HCT116 (cell line): ENCODE results near the gene HYAL1. TPM values are rescaled to one million over a fixed set of nuclear protein-coding genes. Genes with fewer than 3 reads are reported as not detected.

Source experiments
- ATAC-seq: fragments of 200-7000 bp; cut with Tn5 transposase; 2 replicates; pipeline ENCODE4 v1.9.1; 2020; ENCODE audit warnings: mild to moderate bottlenecking, moderate library complexity
- BruUV-seq: library from RNA; stranded (reverse); fragments of 400-500 nt; replicated peaks from 2 replicates; lab custom pipeline; 2021; lab: Mats Ljungman, UMichigan
- CTCF ChIA-PET: fragments of 300-600 bp; sonication (Branson Sonifier 250); formaldehyde crosslinking; loops from one replicate; lab custom pipeline; 2021; ENCODE audit warnings: antibody characterized with exemption; lab: Charles Lee
- POLR2A ChIA-PET: fragments of 300-600, 350-600 bp; sonication (Branson Sonifier 250); formaldehyde crosslinking; loops from one replicate; lab custom pipeline; 2021; ENCODE audit warnings: antibody characterized with exemption; lab: Charles Lee
- RAD21 ChIA-PET, 2 experiments: fragments of 300-600 bp; sonication (Branson Sonifier 250); formaldehyde crosslinking; loops; one replicate each; lab custom pipeline; 2023; ENCODE audit warnings: low total read pairs in 2 of 2; ENCODE audit not compliant: uncharacterized antibody in 2 of 2, unreplicated experiment in 2 of 2, low non-redundant PET in 1 of 2; lab: Charles Lee
- DNase-seq: peaks from one replicate; pipeline ENCODE4 v3.0.0-alpha.2; 2010; ENCODE audit warnings: low read depth, low spot score
- H2AFZ ChIP-seq: fragments of 200-600 bp; shearing (Covaris generic), sonication (generic); 2 replicates; pipeline ENCODE4 v1.6.1; 2017; ENCODE audit warnings: low read depth, mixed run types, mixed read lengths, antibody characterized with exemption, low read length; ENCODE audit not compliant: poor library complexity, severe bottlenecking
- H3K27ac ChIP-seq: 2 replicates; pipeline ENCODE4 v1.5.1; 2012; ENCODE audit warnings: low read depth, low read length
- H3K27me3 ChIP-seq: fragments of 200-600 bp; sonication (generic); 2 replicates; pipeline ENCODE4 v1.6.1; 2016; ENCODE audit warnings: mixed run types, low read length, mixed read lengths; ENCODE audit not compliant: insufficient read depth
- H3K36me3 ChIP-seq, 2 experiments: fragments of 200-500 bp in 1 of 2; fragments of 200-600 bp in 1 of 2; sonication (Bioruptor generic) in 1 of 2; sonication (generic) in 1 of 2; 2 replicates each; pipeline versions ENCODE4 v1.5.1 to v1.6.1; 2014 to 2016; ENCODE audit warnings: low read length in 2 of 2, inconsistent platforms in 1 of 2, mixed read lengths in 1 of 2, mixed run types in 1 of 2; ENCODE audit not compliant: insufficient read depth in 2 of 2, control insufficient read depth in 1 of 2
- H3K4me1 ChIP-seq, 2 experiments: fragments of 200-600 bp in 1 of 2; sonication (generic) in 1 of 2; 2 replicates each; pipeline versions ENCODE4 v1.5.1 to v1.6.1; 2012 to 2017; ENCODE audit warnings: low read length in 2 of 2, inconsistent platforms in 1 of 2, mild to moderate bottlenecking in 1 of 2, mixed read lengths in 1 of 2, mixed run types in 1 of 2, moderate library complexity in 1 of 2; ENCODE audit not compliant: insufficient read depth in 2 of 2, control insufficient read depth in 1 of 2
- H3K4me2 ChIP-seq: fragments of 200-600 bp; sonication (generic); 2 replicates; pipeline ENCODE4 v1.6.1; 2017; ENCODE audit warnings: mixed run types, low read length, mixed read lengths
- H3K4me3 ChIP-seq, 2 experiments: fragments of 200-600 bp in 1 of 2; sonication (generic) in 1 of 2; replicated peaks in 1 of 2; 2 replicates each; pipeline ENCODE4 v1.5.1; 2011 to 2016; ENCODE audit warnings: low read length in 2 of 2, control low read depth in 1 of 2, low read depth in 1 of 2, mild to moderate bottlenecking in 1 of 2, mixed read lengths in 1 of 2, mixed run types in 1 of 2
- H3K79me2 ChIP-seq: fragments of 200-600 bp; sonication (generic); 2 replicates; pipeline ENCODE4 v1.6.1; 2017; ENCODE audit warnings: mild to moderate bottlenecking, mixed run types, low read length, moderate library complexity, mixed read lengths; ENCODE audit not compliant: insufficient read depth
- H3K9ac ChIP-seq: fragments of 200-600 bp; sonication (generic); 2 replicates; pipeline ENCODE4 v1.6.1; 2016; ENCODE audit warnings: low read length, mixed read lengths
- H3K9me2 ChIP-seq: fragments of 200-600 bp; sonication (generic), shearing (Covaris generic); 2 replicates; pipeline ENCODE4 v1.6.1; 2017; ENCODE audit warnings: mixed run types, mild to moderate bottlenecking, moderate library complexity; ENCODE audit not compliant: insufficient read depth
- H3K9me3 ChIP-seq, 2 experiments: fragments of 200-500 bp in 1 of 2; fragments of 200-600 bp in 1 of 2; sonication (Bioruptor generic) in 1 of 2; sonication (generic) in 1 of 2; 2 replicates each; pipeline ENCODE4 v1.6.1; 2014 to 2017; ENCODE audit warnings: low read length in 2 of 2, mixed read lengths in 2 of 2, inconsistent platforms in 1 of 2, low read depth in 1 of 2, mild to moderate bottlenecking in 1 of 2, mixed run types in 1 of 2, moderate library complexity in 1 of 2; ENCODE audit not compliant: control insufficient read depth in 1 of 2, insufficient read depth in 1 of 2
- H4K20me1 ChIP-seq: fragments of 200-600 bp; sonication (generic), shearing (Covaris generic); 2 replicates; pipeline ENCODE4 v1.6.1; 2017; ENCODE audit warnings: mixed run types, mild to moderate bottlenecking, moderate library complexity; ENCODE audit not compliant: insufficient read depth
- CBX3 ChIP-seq: IDR thresholded peaks from 2 replicates; pipeline ENCODE4 v1.6.1; 2012; ENCODE audit warnings: low read depth
- CEBPB ChIP-seq: IDR thresholded peaks from 2 replicates; pipeline ENCODE4 v1.6.1; 2012; ENCODE audit warnings: low read depth
- EGR1 ChIP-seq: IDR thresholded peaks from 2 replicates; pipeline ENCODE4 v1.6.1; 2012; ENCODE audit warnings: low read depth
- EZH2 ChIP-seq: fragments of 200-600 bp; sonication (generic); IDR thresholded peaks from 2 replicates; pipeline ENCODE4 v1.6.1; 2017; ENCODE audit warnings: antibody characterized with exemption, mixed run types
- JUND ChIP-seq: IDR thresholded peaks from 2 replicates; pipeline ENCODE4 v1.6.1; 2012
- POLR2A ChIP-seq: IDR thresholded peaks from 2 replicates; pipeline ENCODE4 v1.7.0; 2011; ENCODE audit warnings: borderline replicate concordance; ENCODE audit not compliant: insufficient read depth, insufficient read length; ENCODE audit errors: extremely low read depth
- POLR2AphosphoS5 ChIP-seq: IDR thresholded peaks from 2 replicates; pipeline ENCODE4 v1.6.1; 2011; ENCODE audit warnings: mild to moderate bottlenecking, low read depth, low read length, moderate library complexity
- RAD21 ChIP-seq: IDR thresholded peaks from 2 replicates; pipeline ENCODE4 v1.6.1; 2012; ENCODE audit warnings: low read depth, mild to moderate bottlenecking
- SP1 ChIP-seq: IDR thresholded peaks from 2 replicates; pipeline ENCODE4 v1.6.1; 2012; ENCODE audit warnings: low read depth
- SRF ChIP-seq: IDR thresholded peaks from 2 replicates; pipeline ENCODE4 v1.6.1; 2012; ENCODE audit warnings: low read depth
- ZFX ChIP-seq: fragments of 450-650 bp; IDR thresholded peaks from 2 replicates; pipeline ENCODE4 v1.6.1; 2017
- ZNF274 ChIP-seq: fragments of 200-500 bp; sonication (Bioruptor generic); IDR thresholded peaks from 2 replicates; pipeline ENCODE4 v1.6.1; 2014; ENCODE audit warnings: mild to moderate bottlenecking, low read depth, low read length, inconsistent platforms
- intact Hi-C: fragments of 100-400 bp; cut with micrococcal nuclease; formaldehyde crosslinking; loops from 2 replicates; pipeline ENCODE4 v1.10.0; 2022
- total RNA-seq: library from RNA; stranded (reverse); gene quantifications from one replicate; pipeline ENCODE4 v1.2.1, GENCODE V29; 2021; ENCODE audit not compliant: unreplicated experiment
- TF ChIP-seq, protein P1 (sequence below): IDR thresholded peaks from 2 replicates; pipeline ENCODE4 v1.6.1; 2012
- TF ChIP-seq, protein P2 (sequence below): IDR thresholded peaks from 2 replicates; pipeline ENCODE4 v1.6.1; 2012
- TF ChIP-seq, protein P3 (sequence below), 3 experiments: fragments of 200-600 bp in 1 of 3; sonication (generic) in 1 of 3; IDR thresholded peaks in 2 of 3; conservative IDR thresholded peaks in 1 of 3; 2 replicates each; pipeline ENCODE4 v1.5.1; 2012 to 2017; ENCODE audit warnings: low read depth in 2 of 3, low read length in 2 of 3, antibody characterized with exemption in 1 of 3, borderline replicate concordance in 1 of 3, control low read depth in 1 of 3, mild to moderate bottlenecking in 1 of 3, mixed read lengths in 1 of 3, mixed run types in 1 of 3, moderate library complexity in 1 of 3; ENCODE audit not compliant: insufficient read depth in 1 of 3
- TF ChIP-seq, protein P4 (sequence below): IDR thresholded peaks from 2 replicates; pipeline ENCODE4 v1.6.1; 2011; ENCODE audit warnings: mild to moderate bottlenecking, low read length, moderate library complexity; ENCODE audit not compliant: insufficient replicate concordance; ENCODE audit errors: extremely low read depth

Gene HYAL1
- total RNA-seq, 1 experiment from 2014 or later = 6.1 TPM

DNA sequence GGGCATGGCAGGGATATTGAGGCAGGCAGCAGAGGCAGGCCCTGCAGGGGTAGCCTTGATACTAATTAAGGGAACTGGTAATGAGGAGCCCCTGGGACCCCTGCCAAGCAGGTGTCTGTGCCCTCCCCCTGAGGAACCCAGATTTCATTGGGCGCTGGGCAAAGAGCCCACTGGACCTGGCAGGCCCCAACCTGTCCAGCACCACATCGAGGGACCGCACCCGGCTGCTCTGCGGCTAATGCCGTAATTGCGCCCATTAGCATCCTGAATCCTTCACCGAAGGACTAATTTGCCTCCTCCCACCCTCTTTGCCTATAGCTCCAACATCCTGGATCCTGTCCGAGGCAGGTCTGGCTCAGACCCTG, 48.1 kb downstream of the HYAL1 start:
- H3K27me3 ChIP-seq = no peaks in the 10 kb centered on the region
- ChIA-PET RAD21 (no interaction called here), CTCF (interaction anchor here (0.6 to 2.9 kb wide), 3 partner anchors 8 to 28 kb away, joined by 4 to 20 read pairs (median 4); no protein-coding TSS in a partner anchor), POLR2A (no interaction called here)
- no peak for DNase-seq
- ATAC-seq = no peak
- H3K27ac ChIP-seq = no peak overlapping the region; the same call in 1 of the 2 replicates
- no peak overlapping the region for H3K4me2 ChIP-seq
- intact Hi-C loops = no loop called here
- no peak overlapping the region for H3K4me3 ChIP-seq
- H3K79me2 ChIP-seq = peaks cover 19% of the 10 kb centered on the region
- no peaks in the 10 kb centered on the region for H3K9me2 ChIP-seq
- peaks cover 4 to 53% of the 10 kb centered on the region in 2 experiments; a peak in 3 of 4 replicates for H3K4me1 ChIP-seq
- no peaks in the 10 kb centered on the region for H3K9me3 ChIP-seq
- H3K36me3 ChIP-seq = peaks cover 11 to 15% of the 10 kb centered on the region in 2 experiments; a peak in 3 of 4 replicates
- no peak overlapping the region for H2AFZ ChIP-seq
- no peak for TF ChIP-seq SRF
- TF ChIP-seq, protein P1, sequence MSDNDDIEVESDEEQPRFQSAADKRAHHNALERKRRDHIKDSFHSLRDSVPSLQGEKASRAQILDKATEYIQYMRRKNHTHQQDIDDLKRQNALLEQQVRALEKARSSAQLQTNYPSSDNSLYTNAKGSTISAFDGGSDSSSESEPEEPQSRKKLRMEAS = no peak
- no peak for TF ChIP-seq CBX3
- no peak for TF ChIP-seq RAD21
- no peak overlapping the region for H3K9ac ChIP-seq
- BruUV-seq = no TSS peak
- no peaks in the 10 kb centered on the region for H4K20me1 ChIP-seq

DNA sequence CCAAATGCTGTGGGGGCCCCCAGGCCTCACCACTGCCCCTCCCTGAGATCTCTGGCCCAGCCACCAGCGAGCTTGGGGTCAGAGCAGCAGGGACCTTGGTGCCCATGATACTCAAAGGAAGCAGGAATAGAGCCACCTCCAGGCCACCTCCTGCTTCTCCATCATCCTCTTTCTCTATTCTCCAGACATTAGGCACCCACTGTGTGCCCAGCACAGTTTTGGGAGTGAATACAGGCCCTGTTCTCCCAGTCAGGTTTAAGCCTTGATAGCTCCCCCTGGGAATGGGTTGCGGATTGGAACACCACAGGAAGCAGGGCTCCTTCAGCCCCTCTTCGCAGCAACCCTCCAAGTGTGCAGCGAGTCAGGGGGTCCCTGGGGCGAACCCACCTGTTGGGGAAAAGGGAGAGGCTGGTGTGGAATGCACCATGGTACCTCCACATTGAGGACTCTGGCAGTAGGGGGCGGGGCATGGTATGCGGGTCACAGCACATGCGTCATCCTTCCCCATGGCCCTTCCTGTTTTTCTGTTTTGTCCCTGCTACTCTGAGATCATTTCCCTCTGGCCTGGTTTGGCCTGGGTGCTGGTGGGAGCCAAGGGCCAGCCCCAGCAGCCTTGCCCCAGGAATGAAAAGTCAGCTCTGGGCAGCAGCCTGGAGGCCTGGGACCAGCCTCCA, 48.7 kb downstream of the HYAL1 start:
- CTCF ChIA-PET = interaction anchor here (0.6 to 2.9 kb wide), 3 partner anchors 8 to 28 kb away, joined by 4 to 20 read pairs (median 4); no protein-coding TSS in a partner anchor
- Histone ChIP-seq H3K4me3 (no peak overlapping the region), H3K79me2 (peaks cover 24% of the 10 kb centered on the region), H2AFZ (no peak overlapping the region)
- TF ChIP-seq, protein P2, sequence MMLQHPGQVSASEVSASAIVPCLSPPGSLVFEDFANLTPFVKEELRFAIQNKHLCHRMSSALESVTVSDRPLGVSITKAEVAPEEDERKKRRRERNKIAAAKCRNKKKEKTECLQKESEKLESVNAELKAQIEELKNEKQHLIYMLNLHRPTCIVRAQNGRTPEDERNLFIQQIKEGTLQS = no peak
- no peak for TF ChIP-seq JUND
- TF ChIP-seq CEBPB = no peak
- no peak for TF ChIP-seq EGR1
- TF ChIP-seq ZFX = no peak
- no peak for TF ChIP-seq ZNF274
- no peak for TF ChIP-seq SP1
- TF ChIP-seq EZH2 = no peak
- TF ChIP-seq POLR2A = no peak
- TF ChIP-seq, protein P3, sequence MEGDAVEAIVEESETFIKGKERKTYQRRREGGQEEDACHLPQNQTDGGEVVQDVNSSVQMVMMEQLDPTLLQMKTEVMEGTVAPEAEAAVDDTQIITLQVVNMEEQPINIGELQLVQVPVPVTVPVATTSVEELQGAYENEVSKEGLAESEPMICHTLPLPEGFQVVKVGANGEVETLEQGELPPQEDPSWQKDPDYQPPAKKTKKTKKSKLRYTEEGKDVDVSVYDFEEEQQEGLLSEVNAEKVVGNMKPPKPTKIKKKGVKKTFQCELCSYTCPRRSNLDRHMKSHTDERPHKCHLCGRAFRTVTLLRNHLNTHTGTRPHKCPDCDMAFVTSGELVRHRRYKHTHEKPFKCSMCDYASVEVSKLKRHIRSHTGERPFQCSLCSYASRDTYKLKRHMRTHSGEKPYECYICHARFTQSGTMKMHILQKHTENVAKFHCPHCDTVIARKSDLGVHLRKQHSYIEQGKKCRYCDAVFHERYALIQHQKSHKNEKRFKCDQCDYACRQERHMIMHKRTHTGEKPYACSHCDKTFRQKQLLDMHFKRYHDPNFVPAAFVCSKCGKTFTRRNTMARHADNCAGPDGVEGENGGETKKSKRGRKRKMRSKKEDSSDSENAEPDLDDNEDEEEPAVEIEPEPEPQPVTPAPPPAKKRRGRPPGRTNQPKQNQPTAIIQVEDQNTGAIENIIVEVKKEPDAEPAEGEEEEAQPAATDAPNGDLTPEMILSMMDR (IDR thresholded peaks at IDR 0.05 in 2 of 3, conservative IDR thresholded peaks at IDR 0.05 in 1 of 3; ENCODE audit: borderline replicate concordance in 1 of 3, insufficient read depth in 1 of 3, low read depth in 2 of 3, low read length in 2 of 3) = no peak
- TF ChIP-seq, protein P4, sequence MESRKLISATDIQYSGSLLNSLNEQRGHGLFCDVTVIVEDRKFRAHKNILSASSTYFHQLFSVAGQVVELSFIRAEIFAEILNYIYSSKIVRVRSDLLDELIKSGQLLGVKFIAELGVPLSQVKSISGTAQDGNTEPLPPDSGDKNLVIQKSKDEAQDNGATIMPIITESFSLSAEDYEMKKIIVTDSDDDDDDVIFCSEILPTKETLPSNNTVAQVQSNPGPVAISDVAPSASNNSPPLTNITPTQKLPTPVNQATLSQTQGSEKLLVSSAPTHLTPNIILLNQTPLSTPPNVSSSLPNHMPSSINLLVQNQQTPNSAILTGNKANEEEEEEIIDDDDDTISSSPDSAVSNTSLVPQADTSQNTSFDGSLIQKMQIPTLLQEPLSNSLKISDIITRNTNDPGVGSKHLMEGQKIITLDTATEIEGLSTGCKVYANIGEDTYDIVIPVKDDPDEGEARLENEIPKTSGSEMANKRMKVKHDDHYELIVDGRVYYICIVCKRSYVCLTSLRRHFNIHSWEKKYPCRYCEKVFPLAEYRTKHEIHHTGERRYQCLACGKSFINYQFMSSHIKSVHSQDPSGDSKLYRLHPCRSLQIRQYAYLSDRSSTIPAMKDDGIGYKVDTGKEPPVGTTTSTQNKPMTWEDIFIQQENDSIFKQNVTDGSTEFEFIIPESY = no peak
- no peak for TF ChIP-seq POLR2AphosphoS5
- TF ChIP-seq, all 23 proteins: peak for 0
- Histone ChIP-seq H3K27me3 (no peaks in the 10 kb centered on the region), H4K20me1 (no peaks in the 10 kb centered on the region), H3K4me1 (peaks cover 3 to 55% of the 10 kb centered on the region in 2 experiments; a peak in 3 of 4 replicates), H3K36me3 (peaks cover 11 to 15% of the 10 kb centered on the region in 2 experiments; a peak in 3 of 4 replicates), H3K4me2 (no peak overlapping the region), H3K9me3 (no peaks in the 10 kb centered on the region), H3K27ac (no peak overlapping the region; the same call in 1 of the 2 replicates), H3K9ac (no peak overlapping the region), H3K9me2 (no peaks in the 10 kb centered on the region)
- intact Hi-C loops = no loop called here
- DNase-seq = no peak
- ChIA-PET POLR2A (no interaction called here), RAD21 (no interaction called here)
- no TSS peak for BruUV-seq
- no peak for ATAC-seq
